ENCODE data around the gene GPRIN3. TPM values are rescaled to one million over a fixed set of nuclear protein-coding genes. Genes with fewer than 3 reads are reported as not detected.

Gene GPRIN3
- total and polyA plus RNA-seq, 2 donors (not counting 3 experiments of a cell fraction or from before 2014, with no cell fraction given), result 0.17 to 2.2 TPM

- DNase-seq (ENCODE audit: low read depth, low spot score) (no peak), FAIRE-seq (no peak)
- Histone ChIP-seq H2AFZ (ENCODE audit: low read depth, low read length) (no peak overlapping the region), H3K9ac (replicated peaks; ENCODE audit: extremely low read depth, insufficient read depth, low read length) (no peak overlapping the region), H3K27ac (ENCODE audit: insufficient read depth, low read depth, low read length) (no peak overlapping the region), H3K9me3 (replicated peaks; ENCODE audit: control insufficient read depth, insufficient read depth, low read length) (no peaks in the 10 kb centered on the region), H3K9me1 (replicated peaks; ENCODE audit: control insufficient read depth, extremely low read depth, insufficient read depth, low read length) (no peaks in the 10 kb centered on the region), H3K4me2 (ENCODE audit: insufficient read depth, low read length) (no peak overlapping the region), H4K20me1 (replicated peaks; ENCODE audit: control insufficient read depth, extremely low read depth, insufficient read depth, low read length) (no peaks in the 10 kb centered on the region), H3K36me3 (ENCODE audit: control insufficient read depth in 2 of 2, extremely low read depth in 1 of 2, insufficient read depth in 2 of 2, low read length in 2 of 2) (no peaks in the 10 kb centered on the region), H3K4me1 (ENCODE audit: control insufficient read depth, extremely low read depth, insufficient read depth, low read length) (no peaks in the 10 kb centered on the region), H3K79me2 (ENCODE audit: control insufficient read depth, insufficient read depth, low read length) (no peaks in the 10 kb centered on the region), H3K27me3 (ENCODE audit: control insufficient read depth in 2 of 2, insufficient read depth in 2 of 2, low read length in 2 of 2) (no peaks in the 10 kb centered on the region), H3K4me3 (replicated peaks in 1 of 3; ENCODE audit: insufficient read depth in 1 of 3, low read depth in 1 of 3, low read length in 3 of 3) (no peak overlapping the region)
- no TSS peak for BruUV-seq (replicated peaks)
- dilution Hi-C loops (cut with MboI; ENCODE audit: extremely low pct_ligation_motif_present, low sequenced_read_pairs) (no loop called here), intact Hi-C loops (cut with micrococcal nuclease) (no loop called here)
- POLR2A ChIA-PET, result no interaction called here
- TF ChIP-seq MYC (IDR thresholded peaks at IDR 0.05; ENCODE audit: low read depth, low read length) (no peak), JUN (IDR thresholded peaks at IDR 0.05; ENCODE audit: borderline replicate concordance, insufficient read depth, insufficient read length, low read depth) (no peak), POLR2A (IDR thresholded peaks at IDR 0.05; ENCODE audit: low read depth, low read length) (no peak), EZH2 (IDR thresholded peaks at IDR 0.05; ENCODE audit: borderline replicate concordance, low read depth, low read length, severe bottlenecking) (no peak), GATA2 (IDR thresholded peaks at IDR 0.05; ENCODE audit: insufficient read depth, insufficient read length, low read depth, low read length) (no peak), FOS (IDR thresholded peaks at IDR 0.05; ENCODE audit: borderline replicate concordance, insufficient read depth, low read length) (no peak), MAX (IDR thresholded peaks at IDR 0.05; ENCODE audit: insufficient read depth, insufficient read length) (no peak), CTCF (IDR thresholded peaks at IDR 0.05; ENCODE audit: extremely low read depth in 1 of 2, insufficient read depth in 1 of 2, low read depth in 1 of 2, low read length in 2 of 2) (no peak), POLR2AphosphoS5 (IDR thresholded peaks at IDR 0.05; ENCODE audit: insufficient read depth, low read depth, low read length) (no peak)
- CTCF ChIA-PET, result interaction anchor here (1.2 kb wide), 1 partner anchor 24 kb away, joined by 3 read pairs; no protein-coding TSS in a partner anchor
These were observed 23.6 kb upstream of the GPRIN3 start for GRCh38 chr4:89331197-89331596.
